Stimulated activated CD8-positive, alpha-beta memory T cell treated with anti-CD3 and anti-CD28 coated beads, Interleukin-15, amount 100 ng/mL, for 4 hours (primary cell): Measurements from ENCODE around the gene CLK2.
"Not testable (repeated sequence)": the region's sequence is repeated elsewhere in the genome, so short reads cannot be mapped to it uniquely, and the experiment has no call there.

ENCODE experiments used
- DNase-seq, 2 donors: peaks; one replicate each; pipeline ENCODE4 v3.0.0-alpha.2; 2020; ENCODE audit warnings: low read depth in 2 of 2

Gene CLK2

DNA sequence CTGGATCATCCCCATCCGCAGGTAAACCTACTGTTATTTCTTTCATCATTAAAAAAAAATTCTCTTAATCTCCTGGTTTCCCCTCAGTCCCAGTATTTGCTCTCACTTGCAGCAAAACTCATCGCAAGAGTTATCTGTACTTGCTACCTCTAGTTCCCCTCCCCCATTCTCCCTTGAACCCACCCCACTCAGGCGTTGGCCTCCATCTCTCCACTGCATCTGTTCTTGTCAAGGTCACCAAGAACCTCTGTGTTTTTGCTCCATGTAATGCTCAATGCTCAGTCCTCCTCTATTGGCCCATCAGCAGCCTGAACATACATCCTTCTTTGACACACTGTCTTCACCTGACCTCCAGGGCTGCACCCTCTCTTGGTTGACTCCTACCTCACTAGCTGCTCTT lies 23.4 kb upstream of the CLK2 start:
- no peak for DNase-seq

DNA sequence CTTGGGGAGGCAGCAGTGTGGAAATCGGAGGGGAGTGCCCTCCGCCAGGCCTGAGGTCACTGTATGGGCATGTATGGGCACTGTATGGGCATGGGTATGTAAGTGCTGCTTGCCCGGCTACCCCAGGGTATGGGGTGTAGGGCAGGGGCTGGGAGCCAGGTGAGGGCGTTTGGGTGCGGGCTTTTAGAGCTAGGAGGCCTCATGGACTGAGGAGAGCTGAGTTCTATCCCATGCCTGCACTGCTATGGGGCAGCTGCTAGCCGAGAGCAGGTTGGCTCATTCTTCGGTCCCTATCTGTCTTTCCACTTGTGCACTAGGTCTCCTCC lies 22.6 kb upstream of the CLK2 start:
- DNase-seq = no peak

DNA sequence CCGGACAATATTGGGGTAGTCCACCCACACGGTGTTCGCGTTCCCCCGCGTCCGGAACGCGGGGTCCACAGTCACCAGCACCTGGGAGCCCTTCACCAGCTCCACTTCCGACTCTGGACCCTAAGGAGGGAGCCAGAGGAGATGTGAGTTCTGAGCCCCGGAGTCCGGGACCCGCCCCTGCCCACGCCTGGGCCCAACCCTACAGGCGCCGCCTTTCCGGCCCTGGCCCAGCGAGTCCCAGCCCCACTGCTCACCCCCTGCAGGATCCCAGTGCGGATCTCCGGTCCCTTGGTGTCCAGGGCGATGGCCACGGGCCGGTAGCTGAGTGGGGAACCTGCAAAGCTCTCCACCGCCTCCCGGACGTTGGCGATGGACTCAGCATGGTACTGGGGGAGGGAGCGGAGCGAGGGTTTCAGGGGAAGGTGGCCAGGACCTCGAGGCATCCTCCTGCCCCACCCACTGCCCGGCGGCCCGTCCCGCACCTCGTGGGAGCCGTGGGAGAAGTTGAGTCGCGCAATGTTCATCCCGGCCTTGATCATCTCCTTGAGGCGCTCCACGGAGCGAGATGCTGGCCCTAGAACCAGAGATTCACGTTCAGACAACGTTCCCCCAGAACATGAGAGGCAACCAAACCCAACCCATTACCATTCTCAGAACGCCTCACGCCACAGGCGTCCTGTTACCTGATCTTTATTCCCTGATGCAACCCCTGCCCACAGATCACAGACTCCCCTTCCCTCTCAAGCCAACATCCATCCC lies 22.1 kb upstream of the CLK2 start:
- no peak for DNase-seq

DNA sequence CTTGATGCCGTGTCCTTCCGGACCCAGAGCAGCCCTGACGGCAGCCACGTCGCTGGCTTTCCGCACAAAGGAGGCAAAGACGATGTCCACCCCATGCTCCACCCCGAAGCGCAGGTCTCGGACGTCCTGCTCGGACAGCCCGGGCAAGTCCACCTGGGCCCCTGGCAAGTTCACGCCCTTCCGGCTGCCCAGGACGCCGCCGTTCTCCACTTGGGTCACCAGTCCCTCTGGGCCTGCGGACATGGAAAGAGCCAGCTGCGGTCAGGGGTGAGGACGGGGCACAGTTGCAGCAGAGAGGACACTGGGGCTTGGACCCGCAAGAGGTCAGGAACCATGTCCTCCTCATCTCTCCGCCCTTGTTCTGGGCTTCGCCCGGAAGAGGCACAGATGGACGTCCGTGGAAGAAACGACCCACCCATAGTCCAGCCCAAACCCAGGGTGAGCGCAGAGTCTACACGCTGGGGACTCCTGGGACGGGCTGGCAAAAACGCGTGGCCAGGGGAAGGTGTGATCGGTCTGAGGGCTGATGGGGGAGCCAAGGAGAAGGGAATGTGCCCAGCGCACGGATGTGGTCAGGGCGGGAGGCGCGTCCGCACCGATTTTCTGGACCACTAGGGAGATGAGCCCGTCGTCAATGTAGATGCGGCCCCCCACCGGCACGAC lies 21.3 kb upstream of the CLK2 start:
- DNase-seq = no peak

DNA sequence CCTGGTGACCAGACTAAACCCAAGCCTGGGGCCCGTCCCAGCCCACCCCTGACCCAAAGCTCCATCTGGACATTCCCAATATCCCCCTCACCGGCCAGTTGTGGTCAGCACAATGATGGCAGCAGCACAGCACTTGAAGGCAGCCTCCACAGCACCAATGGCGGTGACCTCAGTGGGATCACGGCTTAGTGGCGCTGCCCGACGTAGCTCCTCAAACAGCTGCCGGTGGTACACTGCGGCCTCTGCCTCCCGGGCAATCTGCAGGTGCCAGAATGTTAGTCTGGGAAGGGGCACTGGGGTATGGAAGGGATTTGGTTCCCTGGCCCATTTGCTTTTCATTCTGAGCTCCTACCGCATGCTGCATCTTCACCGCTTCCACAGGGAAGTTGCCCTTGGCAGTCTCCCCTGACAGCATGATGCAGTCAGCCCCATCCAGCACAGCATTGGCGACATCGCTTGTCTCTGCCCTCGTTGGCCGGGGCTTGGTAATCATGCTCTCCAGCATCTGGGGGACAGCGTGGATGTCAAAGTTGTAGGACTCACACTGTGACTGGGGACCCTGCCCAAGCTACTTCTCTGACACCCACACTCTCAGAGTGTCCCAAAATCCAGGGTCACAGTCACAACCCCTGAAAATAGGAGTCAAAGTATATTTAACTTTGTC lies 19.9 kb upstream of the CLK2 start:
- no peak for DNase-seq

DNA sequence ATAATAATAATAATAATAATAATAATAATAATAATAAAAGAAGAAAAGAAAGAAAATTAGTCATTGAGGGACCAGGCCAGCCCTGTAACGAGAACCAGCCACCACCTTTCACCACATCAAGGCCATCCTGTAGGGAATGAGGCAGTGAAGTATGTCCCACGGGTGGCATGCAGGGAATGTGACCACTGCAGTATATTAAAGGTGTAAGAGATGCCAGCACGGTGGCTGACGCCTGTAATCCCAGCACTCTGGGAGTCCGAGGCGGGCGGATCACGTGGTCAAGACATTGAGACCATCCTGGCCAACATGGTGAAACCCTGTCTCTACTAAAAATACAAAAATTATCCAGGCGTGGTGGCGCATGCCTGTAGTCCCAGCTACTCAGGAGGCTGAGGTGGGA lies 17.7 kb upstream of the CLK2 start:
- not testable (repeated sequence) for DNase-seq

DNA sequence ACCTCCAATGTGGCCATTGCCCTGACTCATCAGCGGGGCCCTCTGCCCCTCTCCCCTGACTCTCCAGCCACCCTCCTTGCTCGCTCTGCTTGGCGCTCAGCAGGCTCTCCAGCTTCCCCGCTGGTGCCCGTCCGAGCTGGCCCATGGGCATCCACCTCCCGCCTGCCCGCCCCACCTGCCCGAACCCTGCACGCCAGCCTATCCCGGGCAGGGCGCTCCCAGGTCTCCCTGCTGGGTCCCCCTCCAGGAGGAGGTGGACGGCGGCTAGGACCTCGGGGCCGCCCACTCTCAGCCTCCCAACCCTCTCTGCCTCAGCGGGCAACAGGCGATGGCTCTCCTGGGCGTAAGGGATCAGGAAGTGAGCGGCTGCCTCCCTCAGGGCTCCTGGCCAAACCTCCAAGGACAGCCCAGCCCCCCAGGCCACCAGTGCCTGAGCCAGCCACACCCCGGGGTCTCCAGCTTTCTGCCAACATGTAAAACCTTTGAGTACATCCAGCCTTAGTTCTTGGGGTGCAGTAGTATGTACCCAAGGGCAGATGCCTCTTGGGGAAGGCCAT lies 14.8 kb upstream of the CLK2 start:
- DNase-seq = no peak

DNA sequence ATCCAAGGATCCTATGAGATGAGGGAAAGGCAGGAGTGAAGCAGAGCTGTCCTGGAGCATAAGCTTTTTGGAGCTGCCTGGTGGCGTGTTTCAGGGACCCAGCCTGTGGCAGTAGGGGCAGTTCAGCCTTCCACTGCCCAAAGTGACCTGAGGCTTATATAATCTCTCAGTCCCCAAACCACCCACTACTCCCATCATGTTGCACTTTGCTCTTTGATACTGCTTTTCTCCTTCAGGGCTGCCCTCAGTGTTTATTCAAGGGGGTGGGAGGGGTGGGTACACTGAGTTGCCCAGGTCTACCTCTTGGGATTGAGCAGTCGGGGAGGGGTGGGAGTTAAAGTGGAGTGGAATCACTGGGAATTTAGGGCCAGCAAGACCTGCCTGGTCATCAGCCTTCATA lies 13.2 kb upstream of the CLK2 start:
- DNase-seq = no peak

DNA sequence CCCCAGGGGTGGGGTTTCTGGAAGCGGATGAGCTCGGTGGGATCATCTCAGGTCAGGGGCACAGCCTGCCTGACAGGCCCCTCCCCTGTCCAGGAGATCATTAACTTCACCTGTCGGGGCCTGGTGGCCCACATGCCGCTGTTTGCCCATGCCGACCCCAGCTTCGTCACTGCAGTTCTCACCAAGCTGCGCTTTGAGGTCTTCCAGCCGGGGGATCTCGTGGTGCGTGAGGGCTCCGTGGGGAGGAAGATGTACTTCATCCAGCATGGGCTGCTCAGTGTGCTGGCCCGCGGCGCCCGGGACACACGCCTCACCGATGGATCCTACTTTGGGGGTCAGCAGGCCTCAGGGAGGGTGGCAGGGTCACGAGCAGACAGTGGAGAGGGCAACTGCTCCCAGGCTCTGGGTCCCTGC lies 12.3 kb upstream of the CLK2 start:
- DNase-seq = no peak

DNA sequence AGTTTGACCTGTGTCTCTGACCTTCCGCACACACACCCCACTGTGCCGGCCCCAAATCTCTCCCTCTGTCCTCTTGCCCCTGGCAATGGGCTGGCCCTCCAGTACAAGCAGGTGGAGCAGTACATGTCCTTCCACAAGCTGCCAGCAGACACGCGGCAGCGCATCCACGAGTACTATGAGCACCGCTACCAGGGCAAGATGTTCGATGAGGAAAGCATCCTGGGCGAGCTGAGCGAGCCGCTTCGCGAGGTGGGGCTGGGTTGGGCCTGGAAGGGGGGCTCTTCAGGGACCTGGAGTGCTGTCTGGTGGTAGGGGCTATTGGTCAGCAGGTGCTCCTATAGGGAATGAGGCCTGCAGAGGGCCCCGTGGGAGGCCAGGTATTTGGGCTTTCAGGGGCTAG lies 11.8 kb upstream of the CLK2 start:
- DNase-seq = no peak

DNA sequence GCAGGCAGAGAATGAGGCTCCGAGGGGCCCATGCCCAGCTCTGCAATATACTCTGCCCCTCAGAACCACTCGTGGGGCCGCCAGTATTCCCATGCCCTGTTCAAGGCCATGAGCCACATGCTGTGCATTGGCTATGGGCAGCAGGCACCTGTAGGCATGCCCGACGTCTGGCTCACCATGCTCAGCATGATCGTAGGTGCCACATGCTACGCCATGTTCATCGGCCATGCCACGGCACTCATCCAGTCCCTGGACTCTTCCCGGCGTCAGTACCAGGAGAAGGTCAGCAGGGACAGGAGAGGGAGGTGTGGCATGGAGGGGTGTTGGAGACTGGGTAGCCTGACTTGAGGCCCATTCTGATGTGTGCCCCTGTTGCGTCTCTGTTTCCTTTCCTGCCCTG lies 11.2 kb upstream of the CLK2 start:
- no peak for DNase-seq

DNA sequence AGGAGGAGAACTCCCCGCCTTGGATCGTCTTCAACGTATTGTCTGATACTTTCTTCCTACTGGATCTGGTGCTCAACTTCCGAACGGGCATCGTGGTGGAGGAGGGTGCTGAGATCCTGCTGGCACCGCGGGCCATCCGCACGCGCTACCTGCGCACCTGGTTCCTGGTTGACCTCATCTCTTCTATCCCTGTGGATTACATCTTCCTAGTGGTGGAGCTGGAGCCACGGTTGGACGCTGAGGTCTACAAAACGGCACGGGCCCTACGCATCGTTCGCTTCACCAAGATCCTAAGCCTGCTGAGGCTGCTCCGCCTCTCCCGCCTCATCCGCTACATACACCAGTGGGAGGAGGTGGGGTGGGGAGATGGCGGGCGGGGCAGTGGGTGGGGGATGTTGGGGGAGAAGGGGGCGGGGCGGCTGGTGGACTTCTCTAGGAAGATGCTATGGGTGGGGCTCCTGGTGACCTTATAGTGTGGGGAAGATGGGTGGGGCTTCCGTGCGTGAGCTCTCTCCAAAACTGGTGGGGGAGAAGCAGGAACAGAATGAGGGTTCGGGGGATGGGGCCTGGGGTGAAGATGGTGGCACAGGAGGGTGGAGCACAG lies 9.3 kb upstream of the CLK2 start:
- no peak for DNase-seq

DNA sequence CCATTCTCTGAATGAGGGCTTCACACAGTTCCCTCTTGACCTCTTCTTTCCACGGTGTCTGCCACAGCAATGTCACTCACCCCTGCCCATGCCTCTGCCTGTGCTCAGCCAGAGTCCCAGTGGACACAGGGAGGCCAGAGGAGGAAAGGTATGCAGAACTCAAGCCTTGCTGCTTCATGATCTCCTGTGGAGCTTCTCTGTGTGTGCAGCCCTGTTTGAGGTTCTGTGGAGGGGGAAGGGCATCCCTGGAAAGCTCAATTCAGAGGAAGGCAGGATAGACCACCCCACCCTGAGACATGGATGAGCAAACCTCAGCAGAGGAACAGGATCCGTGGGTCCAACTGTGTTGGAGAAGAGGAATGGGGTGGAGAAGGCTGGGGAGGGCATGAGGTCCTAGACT lies 6.0 kb upstream of the CLK2 start:
- DNase-seq = no peak

DNA sequence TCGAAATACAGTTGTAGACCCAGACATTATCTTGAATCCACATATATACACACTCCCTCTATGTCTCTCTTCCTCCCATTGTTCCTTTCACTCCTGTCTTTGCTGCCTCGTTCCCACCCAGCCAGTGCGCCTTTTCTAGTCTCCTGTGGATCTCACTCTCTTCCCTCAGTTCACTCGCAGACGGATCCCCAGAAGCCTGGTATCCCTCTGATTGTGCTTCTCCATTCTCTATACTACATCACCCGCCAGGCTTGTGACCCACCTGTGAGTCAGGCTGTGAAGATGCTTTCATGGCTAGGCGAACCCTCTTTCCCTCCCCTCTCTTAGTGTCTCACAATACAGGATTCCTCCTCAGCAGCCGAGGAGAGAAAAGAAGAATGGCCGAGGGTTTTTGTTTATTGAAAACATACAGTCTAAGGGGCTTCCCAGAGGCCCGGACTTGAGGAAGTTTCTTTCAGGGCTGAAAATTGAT lies 5.4 kb upstream of the CLK2 start:
- no peak for DNase-seq

DNA sequence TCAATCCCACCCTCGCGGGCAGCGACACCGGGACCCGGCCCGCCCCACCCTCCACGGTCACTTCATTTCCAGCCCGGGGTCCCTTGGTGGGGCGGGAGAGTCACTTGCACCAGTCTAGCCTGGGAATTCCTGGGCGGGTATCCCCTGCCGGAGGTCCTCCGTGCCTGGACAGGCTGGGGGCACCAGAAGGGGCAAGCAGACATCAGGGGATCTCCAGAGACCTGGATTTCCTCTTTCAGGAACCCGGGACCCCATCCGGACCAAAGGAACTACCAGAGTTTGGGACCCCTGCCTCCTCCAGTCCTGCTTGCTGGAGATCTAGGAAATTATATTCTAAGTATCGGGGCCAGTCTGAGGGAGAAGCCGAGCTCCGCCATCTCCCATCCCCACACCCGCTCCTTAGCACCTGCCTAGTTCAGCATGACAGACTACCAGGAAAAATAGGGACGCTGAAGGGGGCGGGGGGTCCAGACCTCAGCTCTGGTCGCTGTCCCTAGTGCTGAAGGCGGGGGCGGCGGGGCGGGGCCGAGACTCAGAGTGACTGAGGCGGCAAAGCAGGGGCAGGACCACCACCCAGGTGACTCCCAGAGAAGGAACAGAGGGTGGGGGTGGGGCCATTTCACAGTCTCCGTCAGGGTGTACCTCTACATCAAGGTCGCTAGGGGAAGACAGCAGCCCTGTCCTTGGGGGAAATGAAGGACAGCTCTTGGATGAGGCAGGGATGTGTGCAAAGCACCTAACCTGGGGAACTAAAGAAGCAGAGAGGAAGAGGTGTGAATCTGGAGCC lies 4.8 kb upstream of the CLK2 start:
- peak; percentile 53 to 60 for DNase-seq

DNA sequence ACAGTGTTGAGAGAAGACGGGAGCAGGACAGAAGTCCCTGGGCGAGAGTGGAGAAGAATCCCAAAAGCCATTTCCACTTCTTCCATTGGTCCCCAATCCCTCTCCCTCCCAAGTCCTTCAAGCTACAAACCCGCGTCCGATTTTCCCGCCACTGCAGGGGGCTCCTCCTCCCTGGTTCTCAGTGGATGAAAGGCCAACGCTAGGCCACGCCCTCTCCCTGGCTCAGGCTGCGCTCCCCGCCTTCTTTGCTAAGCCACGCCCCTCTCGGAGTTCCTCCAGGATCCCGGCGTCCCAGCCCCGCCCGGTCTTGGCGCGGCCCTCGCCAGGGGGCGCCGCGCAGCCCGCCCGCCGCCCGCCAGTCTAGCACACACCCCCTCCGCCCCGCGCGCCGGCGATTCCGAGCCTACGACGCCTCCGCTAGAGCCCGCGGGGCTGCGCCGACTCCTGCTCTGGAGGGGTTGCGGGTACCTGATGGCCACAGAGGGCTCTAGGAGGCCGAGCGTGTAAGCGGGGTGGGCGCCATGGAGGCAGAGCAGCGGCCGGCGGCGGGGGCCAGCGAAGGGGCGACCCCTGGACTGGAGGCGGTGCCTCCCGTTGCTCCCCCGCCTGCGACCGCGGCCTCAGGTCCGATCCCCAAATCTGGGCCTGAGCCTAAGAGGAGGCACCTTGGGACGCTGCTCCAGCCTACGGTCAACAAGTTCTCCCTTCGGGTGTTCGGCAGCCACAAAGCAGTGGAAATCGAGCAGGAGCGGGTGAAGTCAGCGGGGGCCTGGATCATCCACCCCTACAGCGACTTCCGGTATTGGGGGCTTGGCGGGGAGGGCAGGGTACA lies 4.0 kb upstream of the CLK2 start, which contains the start of gene HCN3:
HCN3 (plus strand) TSS at position 394 of the 832 bp plus-strand sequence; CDS start at position 522, 128 bp downstream.
- peak; percentile 86 to 89 for DNase-seq

DNA sequence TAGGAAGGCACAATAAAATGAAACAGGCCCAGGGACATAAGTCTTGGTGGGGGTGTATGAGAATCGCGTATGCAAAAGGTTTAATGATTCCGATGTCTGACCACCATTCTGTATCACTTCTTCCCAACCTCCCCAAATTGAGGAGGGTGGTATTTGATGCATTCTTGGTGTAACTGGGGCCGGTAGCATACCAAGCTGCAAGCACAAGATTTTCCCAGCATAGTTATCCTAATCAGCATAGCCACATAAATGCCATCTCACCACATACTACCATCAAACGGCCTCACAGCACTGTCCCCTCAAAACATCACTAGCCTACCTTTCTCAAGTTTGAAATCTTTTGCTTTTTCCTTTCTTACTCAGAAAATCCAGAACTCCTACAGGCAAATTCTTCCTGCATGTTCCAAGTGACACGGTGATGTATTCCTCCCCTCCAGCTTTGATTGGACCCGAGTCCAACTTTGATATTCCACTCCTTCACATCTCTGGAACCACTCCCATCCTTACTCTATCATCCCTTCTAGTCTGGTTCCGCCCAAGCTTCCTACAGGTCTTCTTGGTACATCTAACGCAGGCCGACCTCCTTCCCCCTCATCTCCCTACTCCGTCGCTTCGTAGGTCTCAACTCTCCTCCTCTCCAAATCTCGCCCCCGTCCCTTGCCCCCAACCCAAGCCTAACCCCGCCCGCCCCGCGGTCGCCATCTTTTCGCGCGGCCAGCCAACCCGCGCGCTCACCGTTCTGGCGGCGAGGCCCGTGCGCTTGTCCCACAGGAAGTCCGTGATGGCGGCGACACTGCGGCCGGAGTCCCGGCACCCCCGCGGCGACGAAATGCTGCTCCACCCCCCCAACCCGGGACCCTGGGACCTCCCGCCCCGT lies 600 bp downstream of the CLK2 start:
- DNase-seq = no peak

DNA sequence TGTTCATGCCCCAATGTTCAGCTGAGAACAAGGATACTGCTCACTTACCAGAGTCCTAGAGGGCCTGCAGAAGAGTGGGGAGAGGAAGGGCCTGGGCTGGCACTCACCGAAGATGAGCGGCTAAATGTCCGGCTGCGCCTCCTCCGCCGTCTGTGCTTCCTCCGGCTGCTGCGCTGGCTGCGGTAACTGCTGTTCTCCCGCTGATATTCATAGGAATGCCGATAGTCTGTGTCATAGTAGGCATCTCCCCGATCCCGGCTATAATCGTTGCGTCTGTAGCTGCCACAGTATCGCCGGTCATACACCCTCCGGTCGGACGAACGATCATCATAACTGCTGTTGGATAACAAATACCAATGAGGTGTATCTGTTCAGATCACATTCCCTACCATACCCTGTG lies 3.9 kb downstream of the CLK2 start:
- no peak for DNase-seq

DNA sequence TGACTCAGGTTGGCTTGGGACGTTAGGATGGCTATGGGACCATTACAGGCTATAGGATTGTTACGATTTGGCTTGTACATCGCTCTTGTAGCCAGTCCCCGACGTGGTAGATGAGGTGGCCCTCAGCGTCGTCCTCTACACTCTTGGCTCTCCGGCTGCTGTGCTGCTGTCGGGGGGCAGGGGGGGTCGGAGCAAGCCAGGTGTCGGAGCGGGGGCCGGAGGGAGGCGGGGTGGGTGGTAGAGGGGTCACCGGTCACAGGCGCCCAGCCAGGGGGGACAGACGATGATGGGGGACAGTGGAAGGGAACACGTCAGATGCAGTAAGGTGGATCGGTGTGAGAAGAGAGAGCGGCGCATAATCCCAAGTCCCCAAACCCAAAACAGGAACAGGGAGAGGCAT lies 4.7 kb downstream of the CLK2 start:
- no peak for DNase-seq

DNA sequence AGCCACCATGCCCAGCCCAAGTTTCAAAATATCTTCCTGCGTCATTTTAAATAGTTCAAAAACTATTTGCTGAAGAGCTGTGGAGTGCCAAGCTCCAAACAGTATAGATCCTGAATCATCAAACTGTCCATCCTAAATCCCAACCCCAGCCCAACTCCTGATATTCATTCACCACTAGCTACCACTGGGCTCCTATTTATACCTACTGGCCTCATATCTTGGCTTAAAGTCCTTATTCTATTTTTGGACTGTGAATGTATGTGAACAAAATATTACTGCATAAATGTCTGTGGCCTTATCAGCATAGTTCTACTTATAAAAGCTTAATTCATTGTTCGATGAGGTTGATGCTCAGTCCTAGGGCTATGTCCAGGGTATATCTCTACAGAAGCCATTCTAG lies 5.9 kb downstream of the CLK2 start:
- DNase-seq = no peak
